ENCODE measurements around the gene SNTA1. TPM values are rescaled to one million over a fixed set of nuclear protein-coding genes. Genes with fewer than 3 reads are reported as not detected.
"Not testable (repeated sequence)": the region's sequence is repeated elsewhere in the genome, so short reads cannot be mapped to it uniquely, and the experiment has no call there.

The SNTA1 gene
- total RNA-seq, 1 donor from 2014 or later: 7.1 TPM

GRCh38 chr20:33470457-33470856, 26.9 kb upstream of the SNTA1 start:
- Mint-ChIP-seq H3K4me3 (ENCODE audit: unreplicated experiment) (no peak overlapping the region), H3K9me3 (ENCODE audit: unreplicated experiment) (no peaks in the 10 kb centered on the region)
- FAIRE-seq: no peak

DNA sequence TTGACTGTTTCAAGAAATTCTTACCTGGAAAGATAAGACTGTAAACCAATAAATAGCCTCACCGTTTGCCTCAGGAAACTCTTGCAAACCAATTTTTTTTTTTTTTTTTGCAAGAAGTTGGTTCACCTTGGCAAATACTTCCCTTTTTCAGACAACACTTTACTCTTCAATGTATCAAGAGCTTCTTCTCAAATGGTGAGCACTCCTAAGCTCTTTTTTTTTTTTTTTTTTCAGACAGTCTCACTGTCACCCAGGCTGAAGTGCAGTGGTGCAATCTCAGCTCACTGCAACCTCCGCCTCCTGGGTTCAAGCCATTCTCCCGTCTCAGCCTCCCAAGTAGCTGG, 22.7 kb upstream of the SNTA1 start:
- H3K9me3 ChIP-seq (ENCODE audit: insufficient read depth, low read depth, low read length): no peaks in the 10 kb centered on the region
- H3K4me1 ChIP-seq (ENCODE audit: insufficient read depth, low read length): no peaks in the 10 kb centered on the region
- TF ChIP-seq CTCF (IDR thresholded peaks at IDR 0.05; ENCODE audit: insufficient read depth, low read depth, low read length): no peak
- TF ChIP-seq EZH2 (IDR thresholded peaks at IDR 0.05; ENCODE audit: insufficient read depth, low read length): no peak
- DNase-seq (ENCODE audit: low read depth) (no peak), FAIRE-seq (no peak)
- H3K4me2 ChIP-seq (ENCODE audit: low read length): no peak overlapping the region
- Mint-ChIP-seq H3K4me3 (ENCODE audit: unreplicated experiment) (no peak overlapping the region), H3K27ac (ENCODE audit: unreplicated experiment) (no peak overlapping the region), H3K4me1 (ENCODE audit: low read depth, unreplicated experiment) (peaks cover 2% of the 10 kb centered on the region), H3K27me3 (ENCODE audit: low read depth, unreplicated experiment) (peaks cover 15% of the 10 kb centered on the region), H3K36me3 (ENCODE audit: low read depth, unreplicated experiment) (no peaks in the 10 kb centered on the region), H3K9me3 (ENCODE audit: unreplicated experiment) (no peaks in the 10 kb centered on the region)
- no peak overlapping the region for H3K4me3 ChIP-seq (ENCODE audit: insufficient read depth, low read depth, low read length)
- no peak overlapping the region for H2AFZ ChIP-seq (ENCODE audit: low read depth, low read length)
- H3K79me2 ChIP-seq (ENCODE audit: insufficient read depth, low read length): no peaks in the 10 kb centered on the region
- no peak overlapping the region for H3K9ac ChIP-seq (ENCODE audit: low read length)
- H3K27me3 ChIP-seq (ENCODE audit: insufficient read depth, low read length): peaks cover 4% of the 10 kb centered on the region
- H3K27ac ChIP-seq (ENCODE audit: low read depth, low read length): no peak overlapping the region
- H3K36me3 ChIP-seq (ENCODE audit: insufficient read depth, low read length): no peaks in the 10 kb centered on the region
- no peaks in the 10 kb centered on the region for H4K20me1 ChIP-seq (ENCODE audit: insufficient read depth, low read length)

More at GRCh38 chr20:33470457-33470856, 26.9 kb upstream of the SNTA1 start:
- Histone ChIP-seq H3K4me3 (ENCODE audit: insufficient read depth, low read depth, low read length) (no peak overlapping the region), H3K9ac (ENCODE audit: low read length) (no peak overlapping the region), H3K36me3 (ENCODE audit: insufficient read depth, low read length) (no peaks in the 10 kb centered on the region), H3K4me2 (ENCODE audit: low read length) (no peak overlapping the region), H3K27me3 (ENCODE audit: insufficient read depth, low read length) (peaks cover 21% of the 10 kb centered on the region), H3K4me1 (ENCODE audit: insufficient read depth, low read length) (no peaks in the 10 kb centered on the region), H3K79me2 (ENCODE audit: insufficient read depth, low read length) (no peaks in the 10 kb centered on the region), H3K27ac (ENCODE audit: low read depth, low read length) (no peak overlapping the region), H3K9me3 (ENCODE audit: insufficient read depth, low read depth, low read length) (no peaks in the 10 kb centered on the region), H4K20me1 (ENCODE audit: insufficient read depth, low read length) (no peaks in the 10 kb centered on the region), H2AFZ (ENCODE audit: low read depth, low read length) (no peak overlapping the region)
- H3K4me1 Mint-ChIP-seq (ENCODE audit: low read depth, unreplicated experiment): no peaks in the 10 kb centered on the region
- no peak for DNase-seq (ENCODE audit: low read depth)
- TF ChIP-seq EZH2 (IDR thresholded peaks at IDR 0.05; ENCODE audit: insufficient read depth, low read length) (no peak), CTCF (IDR thresholded peaks at IDR 0.05; ENCODE audit: insufficient read depth, low read depth, low read length) (no peak)
- H3K27ac Mint-ChIP-seq (ENCODE audit: unreplicated experiment): no peak overlapping the region
- no peaks in the 10 kb centered on the region for H3K36me3 Mint-ChIP-seq (ENCODE audit: low read depth, unreplicated experiment)
- peaks cover 14% of the 10 kb centered on the region for H3K27me3 Mint-ChIP-seq (ENCODE audit: low read depth, unreplicated experiment)

GRCh38 chr20:33465481-33466302, 22.1 kb upstream of the SNTA1 start:
- Mint-ChIP-seq H3K27me3 (ENCODE audit: low read depth, unreplicated experiment) (peaks cover 15% of the 10 kb centered on the region), H3K36me3 (ENCODE audit: low read depth, unreplicated experiment) (no peaks in the 10 kb centered on the region), H3K9me3 (ENCODE audit: unreplicated experiment) (no peaks in the 10 kb centered on the region), H3K4me1 (ENCODE audit: low read depth, unreplicated experiment) (peaks cover 2% of the 10 kb centered on the region), H3K4me3 (ENCODE audit: unreplicated experiment) (no peak overlapping the region), H3K27ac (ENCODE audit: unreplicated experiment) (no peak overlapping the region)
- H3K36me3 ChIP-seq (ENCODE audit: insufficient read depth, low read length): no peaks in the 10 kb centered on the region
- H3K9me3 ChIP-seq (ENCODE audit: insufficient read depth, low read depth, low read length): no peaks in the 10 kb centered on the region
- H3K27ac ChIP-seq (ENCODE audit: low read depth, low read length): no peak overlapping the region
- DNase-seq (ENCODE audit: low read depth) (no peak), FAIRE-seq (no peak)
- H2AFZ ChIP-seq (ENCODE audit: low read depth, low read length): no peak overlapping the region
- no peaks in the 10 kb centered on the region for H4K20me1 ChIP-seq (ENCODE audit: insufficient read depth, low read length)
- H3K4me2 ChIP-seq (ENCODE audit: low read length): no peak overlapping the region
- H3K27me3 ChIP-seq (ENCODE audit: insufficient read depth, low read length): peaks cover 2% of the 10 kb centered on the region
- TF ChIP-seq CTCF (IDR thresholded peaks at IDR 0.05; ENCODE audit: insufficient read depth, low read depth, low read length) (no peak), EZH2 (IDR thresholded peaks at IDR 0.05; ENCODE audit: insufficient read depth, low read length) (no peak)
- no peaks in the 10 kb centered on the region for H3K79me2 ChIP-seq (ENCODE audit: insufficient read depth, low read length)
- no peak overlapping the region for H3K9ac ChIP-seq (ENCODE audit: low read length)
- H3K4me3 ChIP-seq (ENCODE audit: insufficient read depth, low read depth, low read length): no peak overlapping the region
- H3K4me1 ChIP-seq (ENCODE audit: insufficient read depth, low read length): no peaks in the 10 kb centered on the region

DNA sequence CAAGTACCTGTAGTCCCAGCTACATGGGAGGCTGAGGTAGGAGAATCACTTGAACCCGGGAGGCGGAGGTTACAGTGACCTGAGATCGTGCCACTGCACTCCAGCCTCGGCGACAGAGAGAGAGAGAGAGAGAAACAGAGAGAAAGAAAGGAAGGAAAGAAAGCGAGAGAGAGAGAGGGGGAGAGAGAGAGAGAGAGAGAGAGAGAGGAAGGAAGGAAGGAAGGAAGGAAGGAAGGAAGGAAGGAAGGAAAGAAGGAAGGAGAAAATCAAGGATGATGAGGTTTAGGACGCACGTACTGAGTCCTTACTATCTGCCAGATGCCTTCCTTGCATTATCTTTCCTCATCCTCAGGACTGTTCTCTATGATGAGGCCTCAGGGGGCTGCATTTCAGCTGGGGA, 21.2 kb upstream of the SNTA1 start:
- not testable (repeated sequence) for H3K9me3 ChIP-seq (ENCODE audit: insufficient read depth, low read depth, low read length); H3K79me2 ChIP-seq (ENCODE audit: insufficient read depth, low read length); DNase-seq (ENCODE audit: low read depth); H3K4me2 ChIP-seq (ENCODE audit: low read length); H3K4me1 ChIP-seq (ENCODE audit: insufficient read depth, low read length); H3K27ac ChIP-seq (ENCODE audit: low read depth, low read length); FAIRE-seq; H3K9me3 Mint-ChIP-seq (ENCODE audit: unreplicated experiment); H3K36me3 Mint-ChIP-seq (ENCODE audit: low read depth, unreplicated experiment); H3K36me3 ChIP-seq (ENCODE audit: insufficient read depth, low read length); H3K4me3 ChIP-seq (ENCODE audit: insufficient read depth, low read depth, low read length); H3K4me3 Mint-ChIP-seq (ENCODE audit: unreplicated experiment); H3K27ac Mint-ChIP-seq (ENCODE audit: unreplicated experiment); H3K9ac ChIP-seq (ENCODE audit: low read length); H4K20me1 ChIP-seq (ENCODE audit: insufficient read depth, low read length); H3K4me1 Mint-ChIP-seq (ENCODE audit: low read depth, unreplicated experiment); H3K27me3 ChIP-seq (ENCODE audit: insufficient read depth, low read length); H2AFZ ChIP-seq (ENCODE audit: low read depth, low read length)
- peaks cover 16% of the 10 kb centered on the region for H3K27me3 Mint-ChIP-seq (ENCODE audit: low read depth, unreplicated experiment)

Measured in astrocyte (in vitro differentiated cells and primary cell).